ENCODE data around the gene CRISP1.
"Not testable (repeated sequence)": the region's sequence is repeated elsewhere in the genome, so short reads cannot be mapped to it uniquely, and the experiment has no call there.

The CRISP1 gene

GRCh38 chr6:49839957-49840356 is 26.4 kb downstream of the CRISP1 start:
- no peak for DNase-seq (ENCODE audit: low read depth)

- DNase-seq (ENCODE audit: low read depth), result no peak
Observed at GRCh38 chr6:49839162-49839561, 27.2 kb downstream of the CRISP1 start.

- DNase-seq (ENCODE audit: low read depth), result no peak
Observed at GRCh38 chr6:49835140-49835539, 31.2 kb downstream of the CRISP1 start.

- DNase-seq (ENCODE audit: low read depth), result no peak
Observed at GRCh38 chr6:49833386-49833785, 32.9 kb downstream of the CRISP1 start.

GRCh38 chr6:49826743-49827406 is 39.5 kb downstream of the CRISP1 start:
- no peak for DNase-seq (ENCODE audit: low read depth)

GRCh38 chr6:49815166-49815565 is 51.2 kb downstream of the CRISP1 start:
- DNase-seq (ENCODE audit: low read depth), result no peak

- DNase-seq (ENCODE audit: low read depth), result no peak
Observed at GRCh38 chr6:49813248-49813647, 53.1 kb downstream of the CRISP1 start.

- DNase-seq (ENCODE audit: low read depth), result no peak
Observed at GRCh38 chr6:49806145-49806544, 60.2 kb downstream of the CRISP1 start.

GRCh38 chr6:49805246-49805645 is 61.1 kb downstream of the CRISP1 start:
- DNase-seq (ENCODE audit: low read depth), result no peak

GRCh38 chr6:49801525-49801924 is 64.8 kb downstream of the CRISP1 start:
- DNase-seq (ENCODE audit: low read depth), result no peak

GRCh38 chr6:49799090-49799489 is 67.2 kb downstream of the CRISP1 start:
- DNase-seq (ENCODE audit: low read depth), result no peak

GRCh38 chr6:49796842-49797455 is 69.4 kb downstream of the CRISP1 start:
- not testable (repeated sequence) for DNase-seq (ENCODE audit: low read depth)

GRCh38 chr6:49790341-49790740 is 76.0 kb downstream of the CRISP1 start:
- DNase-seq (ENCODE audit: low read depth), result no peak

GRCh38 chr6:49787176-49787575 is 79.2 kb downstream of the CRISP1 start, which contains the start of gene PGK2:
Gene PGK2 (minus strand): TSS chr6:49787285. CDS start chr6:49787187, 98 bp downstream.
- no peak for DNase-seq (ENCODE audit: low read depth)

GRCh38 chr6:49784272-49784671 is 82.1 kb downstream of the CRISP1 start:
- no peak for DNase-seq (ENCODE audit: low read depth)

Measured in amniotic epithelial cell (primary cell).